SK-N-MC (cell line): Measurements from ENCODE around the gene SLC7A1.

Experiments used
- EZH2 ChIP-seq: fragments of 200-600 bp; sonication (generic); IDR thresholded peaks from one replicate; pipeline ENCODE4 v1.6.1; 2017; ENCODE audit warnings: antibody characterized with exemption
- POLR2AphosphoS5 ChIP-seq: IDR thresholded peaks from 2 replicates; pipeline ENCODE4 v1.6.1; 2012; ENCODE audit warnings: mild to moderate bottlenecking, low read depth, low read length, borderline replicate concordance

DNA sequence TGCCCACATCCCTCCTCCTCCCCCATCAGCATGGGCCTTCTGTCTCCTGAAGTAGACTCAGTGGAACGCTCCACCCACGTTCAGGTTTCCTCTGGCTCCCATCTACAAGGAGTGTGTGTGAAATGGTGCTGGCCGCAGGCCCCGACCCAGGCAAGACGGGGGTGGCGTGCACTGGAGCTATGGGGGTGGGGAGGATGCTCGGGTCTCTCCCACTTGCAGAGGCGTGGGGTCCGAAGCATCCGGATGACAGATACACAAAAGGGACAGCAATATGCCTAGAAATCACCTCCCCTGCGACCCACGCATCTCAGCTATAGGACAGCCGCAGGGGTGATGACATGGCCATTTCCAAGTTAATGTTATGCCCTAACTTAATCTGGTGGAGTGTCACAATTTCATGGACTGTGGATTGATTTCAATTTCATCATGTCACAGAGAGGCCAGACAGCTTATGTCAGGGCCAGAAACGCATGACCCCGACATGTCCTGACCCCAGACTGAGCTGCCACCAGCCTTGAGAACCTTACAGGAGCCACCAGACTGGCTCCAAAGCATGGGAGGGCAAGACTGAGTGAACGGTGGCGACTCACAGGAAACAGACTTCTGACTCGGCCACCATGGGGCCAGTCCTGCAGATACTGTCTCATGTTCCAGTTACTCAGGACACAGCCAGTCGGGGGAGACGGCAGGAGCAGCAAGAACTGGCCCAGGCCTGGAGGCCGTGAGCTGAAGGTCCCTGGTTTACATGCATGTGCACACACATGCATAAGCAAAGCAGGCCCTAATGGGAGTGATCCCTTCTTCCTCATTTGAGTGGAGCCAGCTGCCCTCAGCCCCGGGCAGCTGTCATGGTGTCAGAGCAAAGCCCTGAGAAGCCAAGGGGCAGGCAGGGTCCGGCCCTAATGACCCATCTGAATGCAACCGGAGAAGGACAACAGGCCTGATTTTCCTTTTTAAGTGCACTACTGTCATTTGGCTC is 82.2 kb downstream of the SLC7A1 start:
- TF ChIP-seq EZH2 (no peak), POLR2AphosphoS5 (no peak)
